Measurements from ENCODE around the gene COL1A1. TPM values are rescaled to one million over a fixed set of nuclear protein-coding genes. Genes with fewer than 3 reads are reported as not detected.

The COL1A1 gene
- total and polyA plus RNA-seq, 8 donors: 9.0 to 875 (median 20.9) TPM

- no peak for FAIRE-seq
- no peak for DNase-seq
- Histone ChIP-seq H3K4me3 (no peak overlapping the region), H3K4me1 (no peaks in the 10 kb centered on the region), H3K27ac (no peak overlapping the region), H3K9me3 (no peaks in the 10 kb centered on the region), H3K36me3 (no peaks in the 10 kb centered on the region), H3K27me3 (no peaks in the 10 kb centered on the region)
- 81 to 87% methylated on average over 31 of the region's 31 CpGs for WGBS, 2 donors
- TF ChIP-seq, protein P1, sequence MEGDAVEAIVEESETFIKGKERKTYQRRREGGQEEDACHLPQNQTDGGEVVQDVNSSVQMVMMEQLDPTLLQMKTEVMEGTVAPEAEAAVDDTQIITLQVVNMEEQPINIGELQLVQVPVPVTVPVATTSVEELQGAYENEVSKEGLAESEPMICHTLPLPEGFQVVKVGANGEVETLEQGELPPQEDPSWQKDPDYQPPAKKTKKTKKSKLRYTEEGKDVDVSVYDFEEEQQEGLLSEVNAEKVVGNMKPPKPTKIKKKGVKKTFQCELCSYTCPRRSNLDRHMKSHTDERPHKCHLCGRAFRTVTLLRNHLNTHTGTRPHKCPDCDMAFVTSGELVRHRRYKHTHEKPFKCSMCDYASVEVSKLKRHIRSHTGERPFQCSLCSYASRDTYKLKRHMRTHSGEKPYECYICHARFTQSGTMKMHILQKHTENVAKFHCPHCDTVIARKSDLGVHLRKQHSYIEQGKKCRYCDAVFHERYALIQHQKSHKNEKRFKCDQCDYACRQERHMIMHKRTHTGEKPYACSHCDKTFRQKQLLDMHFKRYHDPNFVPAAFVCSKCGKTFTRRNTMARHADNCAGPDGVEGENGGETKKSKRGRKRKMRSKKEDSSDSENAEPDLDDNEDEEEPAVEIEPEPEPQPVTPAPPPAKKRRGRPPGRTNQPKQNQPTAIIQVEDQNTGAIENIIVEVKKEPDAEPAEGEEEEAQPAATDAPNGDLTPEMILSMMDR (IDR thresholded peaks at IDR 0.05): no peak
- ATAC-seq: no peak
- intact Hi-C loops (cut with DNase I): no loop called here
These were observed 15.6 kb downstream of the COL1A1 start for GRCh38 chr17:50185631-50186471.

GRCh38 chr17:50184611-50185398, 16.6 kb downstream of the COL1A1 start:
- Histone ChIP-seq H3K9me3 (no peaks in the 10 kb centered on the region), H3K27me3 (no peaks in the 10 kb centered on the region), H3K36me3 (no peaks in the 10 kb centered on the region), H3K4me1 (no peaks in the 10 kb centered on the region), H3K4me3 (no peak overlapping the region), H3K27ac (no peak overlapping the region)
- FAIRE-seq: no peak
- WGBS, 2 donors: 68 to 74% methylated on average over 19 of the region's 19 CpGs
- intact Hi-C loops (cut with DNase I): no loop called here
- peak in 1 of 6 donors; percentile 33 for DNase-seq
- TF ChIP-seq, protein P1 (IDR thresholded peaks at IDR 0.05): no peak
- ATAC-seq: peak in 3 of 4 donors; percentile 6 to 17 (median 17)

DNA sequence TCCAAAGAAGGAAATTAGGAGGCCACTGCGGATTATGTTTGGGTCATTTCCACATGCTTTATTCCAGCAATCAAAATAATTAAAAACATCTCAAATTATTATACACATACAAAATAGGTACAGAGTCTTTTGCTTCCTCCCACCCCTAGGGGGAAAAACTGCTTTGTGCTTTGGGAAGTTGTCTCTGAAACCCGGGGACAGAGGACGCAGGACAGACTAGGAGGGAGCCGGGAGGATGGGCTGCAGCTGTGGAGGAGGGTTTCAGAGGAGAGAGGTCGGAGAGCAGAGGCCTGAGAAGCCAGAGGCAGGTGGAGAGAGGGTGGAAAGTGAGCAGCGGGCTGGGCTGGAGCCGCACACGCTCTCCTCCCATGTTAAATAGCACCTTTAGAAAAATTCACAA, 17.4 kb downstream of the COL1A1 start:
- intact Hi-C loops (cut with DNase I): no loop called here
- Histone ChIP-seq H3K36me3 (no peaks in the 10 kb centered on the region), H3K4me1 (no peaks in the 10 kb centered on the region), H3K9me3 (no peaks in the 10 kb centered on the region), H3K4me3 (no peak overlapping the region), H3K27me3 (no peaks in the 10 kb centered on the region), H3K27ac (no peak overlapping the region)
- ATAC-seq (no peak), DNase-seq (peak in 1 of 6 donors; percentile 2), FAIRE-seq (no peak)
- 64 to 66% methylated on average over 8 of the region's 8 CpGs for WGBS, 2 donors
- TF ChIP-seq, protein P1 (IDR thresholded peaks at IDR 0.05): no peak

GRCh38 chr17:50183421-50183994, 17.9 kb downstream of the COL1A1 start:
- H3K4me1 ChIP-seq: no peaks in the 10 kb centered on the region
- ATAC-seq (no peak), FAIRE-seq (no peak), DNase-seq (peak in 1 of 6 donors; percentile 33)
- intact Hi-C loops (cut with DNase I): no loop called here
- no peaks in the 10 kb centered on the region for H3K36me3 ChIP-seq
- H3K4me3 ChIP-seq: no peak overlapping the region
- H3K27me3 ChIP-seq: no peaks in the 10 kb centered on the region
- TF ChIP-seq, protein P1 (IDR thresholded peaks at IDR 0.05): no peak
- 59 to 75% methylated on average over 10 to 12 of the region's 12 CpGs for whole genome bisulfite sequencing, 2 donors
- no peaks in the 10 kb centered on the region for H3K9me3 ChIP-seq
- no peak overlapping the region for H3K27ac ChIP-seq

Data from pancreas (tissue), 10 donors.